Activated CD8-positive, alpha-beta memory T cell treated with anti-CD3 and anti-CD28 coated beads, Interleukin-2, amount 50 U/mL, for 24 hours (primary cell): ENCODE results near the gene PSMA4.
"Not testable (repeated sequence)": the region's sequence is repeated elsewhere in the genome, so short reads cannot be mapped to it uniquely, and the experiment has no call there.

ENCODE experiments used
- DNase-seq: peaks from one replicate; pipeline ENCODE4 v3.0.0-alpha.2; 2020; ENCODE audit errors: extremely low read depth

PSMA4 gene

DNA sequence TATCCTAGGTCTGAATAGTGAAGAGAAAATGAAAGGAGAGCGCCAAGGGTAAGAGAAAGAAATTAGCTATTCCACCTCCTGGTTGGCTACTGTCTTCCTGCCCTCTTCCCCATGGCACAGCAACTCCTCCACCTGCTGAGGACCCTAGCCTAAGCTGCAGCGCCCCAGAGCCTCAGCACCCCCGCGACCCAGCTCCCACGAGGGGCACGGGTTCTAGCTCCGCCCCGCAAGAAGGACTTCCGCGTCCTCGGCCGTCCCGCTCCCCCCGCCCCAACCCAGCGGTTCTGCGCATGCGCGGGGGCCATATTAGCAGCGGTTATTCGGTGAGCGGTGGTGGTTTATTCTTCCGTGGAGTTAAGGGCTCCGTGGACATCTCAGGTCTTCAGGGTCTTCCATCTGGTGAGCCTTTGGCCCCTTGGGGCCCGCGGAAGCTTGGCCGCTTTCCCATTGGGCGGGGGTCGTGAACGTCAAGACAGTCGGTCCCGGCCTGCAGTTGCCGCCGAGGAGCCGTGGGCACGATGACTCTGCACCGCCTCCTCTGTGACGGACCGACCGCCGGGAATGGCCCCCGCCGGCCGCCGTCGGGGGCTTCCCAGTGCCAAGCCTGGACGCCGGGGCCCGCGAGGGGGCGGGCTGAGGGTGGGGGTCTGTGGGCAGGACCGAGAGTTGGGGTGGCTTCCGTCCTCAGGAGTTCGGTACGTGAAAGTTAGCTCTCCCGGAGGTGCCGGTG is at the start of gene PSMA4:
Gene PSMA4, plus strand, starts transcription at position 304 of the 730 bp plus-strand sequence. CDS start 1,484 bp downstream, outside the sequence.
- DNase-seq, result peak; percentile 82

DNA sequence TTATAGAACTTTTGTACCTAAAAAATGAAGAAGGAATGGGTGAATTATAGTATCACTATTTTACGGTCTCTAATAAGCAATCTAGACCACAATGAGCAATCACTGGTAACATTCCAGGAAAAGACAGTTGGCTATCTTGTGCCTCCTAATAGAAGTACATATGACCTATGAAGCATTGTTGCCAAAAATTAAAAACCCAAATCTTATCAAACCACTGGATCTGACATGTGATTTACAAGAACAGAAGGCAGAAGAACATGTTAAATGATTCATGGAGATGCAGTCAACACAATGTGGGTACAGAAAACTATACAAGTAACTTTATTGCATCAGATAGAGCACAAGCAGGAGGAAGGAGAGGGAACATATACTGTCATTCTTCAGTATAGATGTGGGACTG is 47.4 kb upstream of the PSMA4 start:
- no peak for DNase-seq

DNA sequence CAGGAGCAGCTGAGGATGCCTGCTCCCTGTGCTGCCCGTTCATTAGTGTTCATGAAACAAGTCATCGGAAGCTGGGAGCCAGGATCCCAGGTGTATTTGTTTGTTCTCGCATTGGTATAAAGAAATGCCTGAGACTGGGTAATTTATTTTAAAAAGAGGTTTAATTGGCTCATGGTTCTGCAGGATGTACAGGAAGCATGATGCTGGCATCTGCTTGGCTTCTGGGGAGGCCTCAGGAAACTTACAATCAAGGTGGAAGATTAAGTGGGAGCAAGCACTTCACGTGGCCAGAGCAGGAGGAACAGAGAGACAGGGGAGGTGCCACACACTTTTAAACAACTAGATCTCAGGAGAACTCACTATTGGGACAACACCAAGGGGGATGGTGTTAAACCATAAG is 38.4 kb upstream of the PSMA4 start:
- DNase-seq, result no peak

DNA sequence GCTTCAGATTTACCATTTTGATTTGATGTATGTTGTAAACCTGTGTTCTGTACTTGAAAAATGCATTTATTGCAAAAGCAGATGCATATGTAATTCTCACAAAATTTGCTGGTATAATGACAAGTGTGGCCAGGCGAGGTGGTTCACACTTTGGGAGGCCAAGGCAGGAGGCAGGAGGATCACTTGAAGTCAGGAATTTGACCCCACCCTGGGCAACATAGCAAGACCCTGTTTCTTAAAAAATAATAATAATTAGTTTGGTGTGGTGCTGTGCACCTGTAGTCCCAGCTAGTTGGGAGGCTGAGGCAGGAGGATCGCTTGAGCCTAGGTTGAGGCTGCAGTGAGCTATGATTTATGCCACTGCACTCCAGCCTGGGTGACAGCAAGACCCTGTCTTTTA is 37.6 kb upstream of the PSMA4 start:
- DNase-seq, result no peak

DNA sequence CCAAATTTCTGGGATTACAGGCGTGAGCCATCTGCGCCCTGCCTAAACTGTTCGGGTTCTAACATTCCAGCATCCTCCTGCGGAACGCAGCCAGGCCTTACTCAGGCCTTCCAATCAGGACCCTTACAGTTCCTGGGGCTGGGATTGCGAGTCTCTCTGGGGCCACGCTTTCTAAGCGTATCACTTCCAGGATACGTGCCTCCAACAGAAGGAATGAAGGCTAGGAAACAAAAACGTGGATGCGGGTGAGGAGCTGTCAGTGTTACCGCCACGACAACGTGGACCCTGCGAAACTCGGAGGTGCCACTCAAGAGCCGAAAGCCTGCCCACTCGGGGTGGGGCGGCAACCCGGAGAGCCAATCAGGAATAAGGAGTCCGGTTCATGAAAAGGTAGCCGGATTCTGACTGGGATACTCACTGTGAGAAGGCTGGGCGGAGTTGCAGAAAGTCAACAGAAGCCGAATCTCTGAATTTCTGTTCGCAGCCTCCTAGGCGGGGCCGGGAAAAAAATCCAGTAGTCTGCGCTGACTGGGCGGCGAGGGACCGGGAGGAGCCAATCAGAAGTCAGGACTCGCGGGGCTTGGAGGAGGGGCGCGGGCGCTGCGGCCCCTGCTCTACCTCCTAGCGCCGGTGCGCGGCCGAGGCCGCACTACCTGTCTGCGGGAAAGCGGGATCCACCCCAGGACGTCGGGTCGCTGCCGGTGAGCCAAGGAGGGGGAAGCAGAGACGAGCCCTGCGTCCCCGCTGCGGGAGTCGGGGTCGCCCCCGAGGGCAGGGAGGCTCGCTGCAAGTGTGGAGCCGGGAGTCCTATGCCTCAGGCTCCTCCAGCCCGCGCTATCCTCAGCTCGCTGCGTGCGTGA is 33.0 kb upstream of the PSMA4 start, which contains the start of gene HYKK:
Gene HYKK, plus strand, starts transcription at position 607 of the 860 bp plus-strand sequence. CDS start 5,512 bp downstream, outside the sequence.
- DNase-seq, result peak; percentile 53

DNA sequence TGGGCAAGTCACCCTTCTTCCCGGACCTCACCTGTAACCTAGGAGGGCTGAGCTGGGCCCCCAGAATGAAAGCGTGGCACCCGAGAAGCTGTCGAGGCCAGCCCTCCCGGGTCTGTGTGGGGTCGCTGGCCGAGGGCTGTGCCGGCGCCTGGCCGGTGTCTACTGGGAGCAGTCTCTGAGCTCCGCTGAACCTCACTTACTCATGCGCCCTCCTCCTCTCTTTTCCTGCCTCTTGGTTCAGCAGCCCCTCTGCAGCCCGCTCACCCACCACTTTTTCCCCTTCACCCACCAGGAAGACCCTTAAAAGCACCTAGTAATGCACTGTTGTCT is 32.4 kb upstream of the PSMA4 start:
- no peak for DNase-seq

DNA sequence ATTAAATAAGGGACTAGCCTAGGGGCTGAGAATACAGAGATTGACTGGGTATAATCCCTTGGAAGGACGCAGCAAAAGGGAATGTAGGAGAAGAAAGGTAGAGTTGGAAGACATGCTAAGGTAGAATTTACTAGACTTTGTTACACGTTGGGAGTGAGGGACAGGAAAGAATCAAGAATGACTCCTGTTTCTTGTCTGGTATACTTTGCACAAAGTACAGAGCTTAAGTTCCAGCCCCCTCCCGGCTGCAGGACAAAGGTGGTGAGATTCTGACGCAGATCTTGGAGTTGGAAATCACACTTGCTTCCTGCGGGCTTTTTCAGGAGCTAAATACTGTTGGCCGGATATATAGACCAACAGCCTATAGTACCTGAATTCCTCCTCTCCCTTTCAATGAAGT is 32.0 kb upstream of the PSMA4 start:
- DNase-seq, result no peak

DNA sequence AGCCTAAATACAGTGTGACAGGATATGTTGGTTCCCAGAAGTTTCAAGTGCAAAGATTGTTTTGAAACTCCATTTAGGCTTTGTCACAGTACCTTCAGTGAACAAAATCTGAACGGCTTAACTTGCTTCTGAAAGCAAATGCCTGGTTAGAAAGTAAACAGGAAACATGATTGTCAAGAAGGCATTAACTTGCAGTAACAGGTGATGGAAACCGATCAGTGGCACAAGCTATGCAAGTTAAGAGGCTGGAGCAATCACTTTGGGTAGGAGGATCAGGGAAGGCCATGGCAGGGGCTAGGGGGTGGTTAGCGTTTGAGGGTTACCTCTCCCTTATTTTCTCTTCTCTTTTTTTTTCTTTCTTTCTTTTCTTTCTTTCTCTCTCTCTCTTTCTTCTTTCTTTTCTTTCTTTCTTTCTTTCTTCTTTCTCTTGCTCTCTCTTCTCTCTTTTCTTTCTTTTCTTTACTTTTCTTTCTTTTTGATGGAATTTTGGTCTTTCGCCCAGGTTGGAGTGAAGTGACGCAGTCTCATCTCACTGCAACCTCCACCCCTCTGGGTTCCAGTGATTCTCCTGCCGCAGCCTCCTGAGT is 30.4 kb upstream of the PSMA4 start:
- no peak for DNase-seq

DNA sequence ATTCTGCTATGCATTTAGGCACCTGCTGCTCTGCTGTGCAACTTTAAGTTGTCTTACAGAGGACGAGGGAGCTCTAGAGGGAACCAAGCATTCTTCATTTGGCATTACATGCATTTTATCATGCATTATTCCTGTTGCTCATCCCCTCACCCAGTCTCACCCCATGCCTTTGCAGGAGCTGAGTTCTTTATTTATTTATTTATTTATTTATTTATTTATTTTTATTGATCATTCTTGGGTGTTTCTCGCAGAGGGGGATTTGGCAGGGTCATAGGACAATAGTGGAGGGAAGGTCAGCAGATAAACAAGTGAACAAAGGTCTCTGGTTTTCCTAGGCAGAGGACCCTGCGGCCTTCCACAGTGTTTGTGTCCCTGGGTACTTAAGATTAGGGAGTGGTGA is 20.2 kb upstream of the PSMA4 start:
- DNase-seq, result not testable (repeated sequence)

- no peak for DNase-seq
Measured at GRCh38 chr15:78524230-78524629, 16.0 kb upstream of the PSMA4 start.

DNA sequence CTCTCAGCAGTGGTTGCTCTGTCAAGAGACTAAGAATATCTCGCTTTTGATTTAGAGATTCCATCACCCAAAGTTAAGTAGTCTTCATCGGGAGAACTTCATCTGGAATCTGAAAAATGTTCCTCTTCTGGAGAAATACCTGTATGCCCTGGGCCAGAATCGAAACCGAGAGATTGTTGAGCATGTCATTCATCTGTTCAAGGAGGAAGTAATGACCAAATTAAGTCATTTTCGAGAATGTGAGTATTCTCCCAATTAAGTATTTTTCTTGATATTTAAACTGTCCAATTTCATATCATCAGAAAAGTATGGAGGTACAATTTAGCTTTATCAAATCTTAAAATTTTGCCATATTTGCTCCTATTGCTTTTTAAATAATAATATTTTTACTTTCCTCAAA is 12.9 kb upstream of the PSMA4 start:
- no peak for DNase-seq

- DNase-seq, result no peak
Measured at GRCh38 chr15:78533331-78533730, 6.9 kb upstream of the PSMA4 start.

DNA sequence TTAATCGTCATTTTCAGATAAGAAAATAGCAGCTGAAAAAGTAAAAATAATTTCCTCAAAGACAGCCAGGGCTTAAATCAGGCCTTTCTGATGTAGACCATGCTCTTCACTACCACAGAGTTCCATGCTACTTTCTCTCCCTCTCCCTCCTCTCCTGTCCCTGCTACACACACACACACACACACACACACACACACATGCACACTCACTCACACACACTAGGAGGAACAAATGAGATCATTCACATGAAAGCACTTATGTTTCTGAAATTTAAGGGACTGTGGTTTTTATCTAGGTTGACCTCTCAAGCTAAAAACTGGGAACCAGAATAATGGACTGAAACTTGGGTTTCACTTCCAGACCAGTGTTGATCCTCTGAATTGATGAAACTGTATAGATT is 4.1 kb upstream of the PSMA4 start:
- no peak for DNase-seq

DNA sequence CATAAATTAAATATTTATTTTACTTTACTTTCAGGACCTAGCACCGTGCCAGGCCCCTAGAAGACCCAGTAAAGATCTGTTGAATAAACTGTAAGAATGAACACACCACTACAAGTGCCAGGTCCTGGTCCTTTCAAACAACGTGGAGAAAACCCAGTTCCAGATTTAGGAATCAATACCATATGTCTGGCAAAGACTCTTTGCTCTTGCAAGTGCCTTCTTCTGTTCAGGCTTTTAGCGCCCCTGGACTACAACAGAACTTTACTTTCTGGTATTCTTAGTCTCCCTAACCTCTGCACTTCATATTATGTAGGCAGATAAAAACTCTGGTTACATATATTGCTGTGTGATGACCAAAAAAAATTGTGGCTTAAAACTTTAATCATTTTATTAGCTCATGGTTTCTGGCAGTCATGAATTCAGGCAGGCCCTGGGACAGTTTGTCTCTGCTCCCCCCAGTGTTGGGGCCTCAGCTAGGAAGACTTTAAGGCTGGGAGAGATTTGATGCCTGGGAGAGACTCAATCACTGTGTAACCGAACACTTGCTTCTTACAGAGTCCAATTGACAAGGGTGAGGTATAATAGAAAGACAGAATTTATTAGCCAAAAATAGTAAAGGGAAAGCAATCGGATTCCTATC is 2.9 kb upstream of the PSMA4 start:
- no peak for DNase-seq

DNA sequence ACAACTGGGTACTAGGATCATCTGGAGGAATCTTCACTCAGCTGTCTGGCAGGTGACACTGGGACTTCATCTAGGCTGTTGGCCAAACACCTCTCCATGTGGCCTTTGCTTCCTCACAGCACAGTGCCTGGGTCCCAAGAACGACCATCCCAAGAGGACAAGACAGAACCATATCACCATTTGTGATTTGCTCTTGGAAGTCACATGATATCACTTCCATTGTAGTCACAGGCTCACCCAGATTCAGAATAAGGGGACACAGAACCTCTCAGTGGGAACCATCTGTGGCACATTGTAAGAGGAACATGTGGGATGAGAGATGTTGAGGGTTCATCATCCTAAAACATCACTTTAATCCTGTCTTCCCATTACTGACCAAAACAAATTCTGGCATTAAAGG is 1.9 kb upstream of the PSMA4 start:
- DNase-seq, result no peak

GRCh38 chr15:78539464-78540140 is 642 bp upstream of the PSMA4 start:
- DNase-seq, result not testable (repeated sequence)

DNA sequence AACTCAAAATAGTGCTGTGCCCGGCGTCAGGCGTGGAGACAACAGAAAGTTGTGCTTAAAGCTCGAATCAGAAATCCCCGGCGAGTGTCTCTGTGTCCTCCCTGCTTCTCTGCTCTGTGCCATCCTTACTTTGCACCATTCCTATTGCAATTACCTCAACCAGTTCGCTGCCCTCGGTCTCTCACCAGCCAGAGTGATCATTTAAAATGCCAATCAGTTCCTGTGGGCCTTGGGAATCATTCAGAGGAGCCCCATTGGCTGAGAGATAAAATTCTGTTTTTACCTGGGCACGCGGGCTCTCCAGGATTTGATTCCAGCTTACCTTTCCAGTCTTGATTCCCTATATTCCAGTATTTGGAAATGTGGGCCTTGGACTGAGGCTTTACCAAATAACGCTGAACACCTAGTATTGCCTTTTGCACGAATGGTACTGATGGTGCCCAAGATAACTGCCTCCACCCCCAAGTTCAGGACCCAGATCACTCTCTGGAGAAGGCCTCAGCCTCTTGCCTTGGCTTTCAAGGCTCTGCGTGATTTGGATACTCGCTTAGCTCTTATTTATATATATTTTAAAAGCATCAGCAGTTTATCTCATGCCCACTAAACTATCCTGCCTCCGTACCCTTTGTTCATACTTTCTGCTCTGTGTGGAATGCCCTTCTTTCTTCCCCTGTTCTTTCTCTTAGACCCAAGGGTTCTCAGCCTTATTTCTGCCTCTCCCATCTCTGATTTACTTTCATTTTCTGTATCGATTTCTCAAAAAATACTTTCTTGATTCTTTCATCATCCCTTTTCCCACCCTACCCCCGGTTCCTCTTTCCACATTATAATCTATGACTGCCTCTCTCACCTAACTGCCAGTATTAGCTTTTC is 863 bp downstream of the PSMA4 start:
- DNase-seq, result no peak

DNA sequence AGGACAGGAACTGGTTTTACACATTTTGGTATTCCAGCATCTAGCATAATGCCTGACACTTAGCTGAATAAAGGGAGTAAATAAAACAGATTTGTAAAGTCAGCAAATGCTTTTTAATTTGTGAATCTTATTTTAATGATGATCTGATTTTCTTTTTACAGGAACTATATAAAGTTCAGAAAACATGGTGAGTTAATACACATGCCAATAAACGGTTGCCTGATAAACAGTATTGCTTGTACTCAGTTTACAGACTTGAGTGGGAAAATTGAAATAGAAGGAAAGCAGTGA is 1.4 kb downstream of the PSMA4 start:
- no peak for DNase-seq

- no peak for DNase-seq
Measured at GRCh38 chr15:78542647-78543046, 2.4 kb downstream of the PSMA4 start.

GRCh38 chr15:78550194-78550593 is 9.9 kb downstream of the PSMA4 start:
- DNase-seq, result no peak

GRCh38 chr15:78550815-78551214 is 10.6 kb downstream of the PSMA4 start:
- DNase-seq, result no peak
